ENCODE measurements around the gene HS6ST2. TPM values are rescaled to one million over a fixed set of nuclear protein-coding genes. Genes with fewer than 3 reads are reported as not detected.

HS6ST2 gene
- total RNA-seq, 1 donor from 2014 or later: 0.30 TPM

GRCh38 chrX:132860200-132860599, 98.2 kb downstream of the HS6ST2 start:
- Mint-ChIP-seq H3K4me1 (ENCODE audit: low read depth) (peaks cover 17% of the 10 kb centered on the region), H3K9me3 (peaks cover 10% of the 10 kb centered on the region), H3K4me3 (ENCODE audit: low read depth) (no peak overlapping the region), H3K27me3 (ENCODE audit: low read depth) (no peaks in the 10 kb centered on the region), H3K27ac (no peak overlapping the region), H3K36me3 (ENCODE audit: low read depth) (no peaks in the 10 kb centered on the region)
- intact Hi-C loops (cut with micrococcal nuclease): no loop called here
- DNase-seq (ENCODE audit: low spot score): no peak

- no peak for DNase-seq (ENCODE audit: low spot score)
- Mint-ChIP-seq H3K27ac (no peak overlapping the region), H3K9me3 (peaks cover 10% of the 10 kb centered on the region), H3K4me1 (ENCODE audit: low read depth) (peaks cover 17% of the 10 kb centered on the region), H3K36me3 (ENCODE audit: low read depth) (no peaks in the 10 kb centered on the region), H3K27me3 (ENCODE audit: low read depth) (no peaks in the 10 kb centered on the region), H3K4me3 (ENCODE audit: low read depth) (no peak overlapping the region)
- intact Hi-C loops (cut with micrococcal nuclease): no loop called here
These were observed 100.4 kb downstream of the HS6ST2 start for GRCh38 chrX:132858018-132858417.

GRCh38 chrX:132855780-132856341, 102.6 kb downstream of the HS6ST2 start:
- peaks cover 10% of the 10 kb centered on the region for H3K9me3 Mint-ChIP-seq
- no peak for DNase-seq (ENCODE audit: low spot score)
- no peaks in the 10 kb centered on the region for H3K27me3 Mint-ChIP-seq (ENCODE audit: low read depth)
- intact Hi-C loops (cut with micrococcal nuclease): no loop called here
- H3K4me3 Mint-ChIP-seq (ENCODE audit: low read depth): no peak overlapping the region
- peaks cover 17% of the 10 kb centered on the region for H3K4me1 Mint-ChIP-seq (ENCODE audit: low read depth)
- no peaks in the 10 kb centered on the region for H3K36me3 Mint-ChIP-seq (ENCODE audit: low read depth)
- no peak overlapping the region for H3K27ac Mint-ChIP-seq

- Mint-ChIP-seq H3K27me3 (ENCODE audit: low read depth) (no peaks in the 10 kb centered on the region), H3K36me3 (ENCODE audit: low read depth) (no peaks in the 10 kb centered on the region), H3K9me3 (no peaks in the 10 kb centered on the region), H3K4me3 (ENCODE audit: low read depth) (no peak overlapping the region), H3K27ac (no peak overlapping the region), H3K4me1 (ENCODE audit: low read depth) (peaks cover 5% of the 10 kb centered on the region)
- DNase-seq (ENCODE audit: low spot score): no peak
- intact Hi-C loops (cut with micrococcal nuclease): no loop called here
These were observed 105.4 kb downstream of the HS6ST2 start for GRCh38 chrX:132853040-132853439.

GRCh38 chrX:132848296-132848970, 110.0 kb downstream of the HS6ST2 start:
- no peak for DNase-seq (ENCODE audit: low spot score)
- H3K36me3 Mint-ChIP-seq (ENCODE audit: low read depth): no peaks in the 10 kb centered on the region
- no peaks in the 10 kb centered on the region for H3K27me3 Mint-ChIP-seq (ENCODE audit: low read depth)
- H3K4me1 Mint-ChIP-seq (ENCODE audit: low read depth): no peaks in the 10 kb centered on the region
- H3K4me3 Mint-ChIP-seq (ENCODE audit: low read depth): no peak overlapping the region
- intact Hi-C loops (cut with micrococcal nuclease): no loop called here
- no peaks in the 10 kb centered on the region for H3K9me3 Mint-ChIP-seq
- H3K27ac Mint-ChIP-seq: no peak overlapping the region

GRCh38 chrX:132843363-132843762, 115.1 kb downstream of the HS6ST2 start:
- peaks cover 3% of the 10 kb centered on the region for H3K27me3 Mint-ChIP-seq (ENCODE audit: low read depth)
- intact Hi-C loops (cut with micrococcal nuclease): no loop called here
- no peaks in the 10 kb centered on the region for H3K4me1 Mint-ChIP-seq (ENCODE audit: low read depth)
- H3K27ac Mint-ChIP-seq: no peak overlapping the region
- no peaks in the 10 kb centered on the region for H3K9me3 Mint-ChIP-seq
- DNase-seq (ENCODE audit: low spot score): no peak
- no peaks in the 10 kb centered on the region for H3K36me3 Mint-ChIP-seq (ENCODE audit: low read depth)
- no peak overlapping the region for H3K4me3 Mint-ChIP-seq (ENCODE audit: low read depth)

- no peak overlapping the region for H3K27ac Mint-ChIP-seq
- no peaks in the 10 kb centered on the region for H3K4me1 Mint-ChIP-seq (ENCODE audit: low read depth)
- H3K4me3 Mint-ChIP-seq (ENCODE audit: low read depth): no peak overlapping the region
- peaks cover 3% of the 10 kb centered on the region for H3K27me3 Mint-ChIP-seq (ENCODE audit: low read depth)
- no peaks in the 10 kb centered on the region for H3K36me3 Mint-ChIP-seq (ENCODE audit: low read depth)
- no peak for DNase-seq (ENCODE audit: low spot score)
- intact Hi-C loops (cut with micrococcal nuclease): no loop called here
- no peaks in the 10 kb centered on the region for H3K9me3 Mint-ChIP-seq
These were observed 115.8 kb downstream of the HS6ST2 start for GRCh38 chrX:132842460-132843238.

GRCh38 chrX:132837967-132838366, 120.5 kb downstream of the HS6ST2 start:
- Mint-ChIP-seq H3K4me3 (ENCODE audit: low read depth) (no peak overlapping the region), H3K36me3 (ENCODE audit: low read depth) (no peaks in the 10 kb centered on the region), H3K27me3 (ENCODE audit: low read depth) (peaks cover 3% of the 10 kb centered on the region), H3K9me3 (no peaks in the 10 kb centered on the region), H3K27ac (no peak overlapping the region), H3K4me1 (ENCODE audit: low read depth) (no peaks in the 10 kb centered on the region)
- no peak for DNase-seq (ENCODE audit: low spot score)
- intact Hi-C loops (cut with micrococcal nuclease): no loop called here

GRCh38 chrX:132837126-132837525, 121.3 kb downstream of the HS6ST2 start:
- intact Hi-C loops (cut with micrococcal nuclease): no loop called here
- Mint-ChIP-seq H3K9me3 (no peaks in the 10 kb centered on the region), H3K27ac (no peak overlapping the region), H3K4me3 (ENCODE audit: low read depth) (no peak overlapping the region), H3K36me3 (ENCODE audit: low read depth) (no peaks in the 10 kb centered on the region), H3K4me1 (ENCODE audit: low read depth) (no peaks in the 10 kb centered on the region), H3K27me3 (ENCODE audit: low read depth) (peaks cover 3% of the 10 kb centered on the region)
- no peak for DNase-seq (ENCODE audit: low spot score)

- H3K4me1 Mint-ChIP-seq (ENCODE audit: low read depth): no peaks in the 10 kb centered on the region
- intact Hi-C loops (cut with micrococcal nuclease): no loop called here
- H3K9me3 Mint-ChIP-seq: no peaks in the 10 kb centered on the region
- no peak for DNase-seq (ENCODE audit: low spot score)
- H3K27ac Mint-ChIP-seq: no peak overlapping the region
- no peak overlapping the region for H3K4me3 Mint-ChIP-seq (ENCODE audit: low read depth)
- no peaks in the 10 kb centered on the region for H3K36me3 Mint-ChIP-seq (ENCODE audit: low read depth)
- H3K27me3 Mint-ChIP-seq (ENCODE audit: low read depth): peaks cover 3% of the 10 kb centered on the region
These were observed 122.0 kb downstream of the HS6ST2 start for GRCh38 chrX:132836471-132836870.

- Mint-ChIP-seq H3K4me3 (ENCODE audit: low read depth) (no peak overlapping the region), H3K27me3 (ENCODE audit: low read depth) (no peaks in the 10 kb centered on the region), H3K27ac (no peak overlapping the region), H3K4me1 (ENCODE audit: low read depth) (no peaks in the 10 kb centered on the region), H3K9me3 (no peaks in the 10 kb centered on the region), H3K36me3 (ENCODE audit: low read depth) (no peaks in the 10 kb centered on the region)
- no peak for DNase-seq (ENCODE audit: low spot score)
- intact Hi-C loops (cut with micrococcal nuclease): no loop called here
These were observed 123.7 kb downstream of the HS6ST2 start for GRCh38 chrX:132834741-132835140.

GRCh38 chrX:132834109-132834508, 124.3 kb downstream of the HS6ST2 start:
- Mint-ChIP-seq H3K36me3 (ENCODE audit: low read depth) (no peaks in the 10 kb centered on the region), H3K27ac (no peak overlapping the region), H3K27me3 (ENCODE audit: low read depth) (no peaks in the 10 kb centered on the region), H3K4me3 (ENCODE audit: low read depth) (no peak overlapping the region), H3K9me3 (no peaks in the 10 kb centered on the region), H3K4me1 (ENCODE audit: low read depth) (no peaks in the 10 kb centered on the region)
- intact Hi-C loops (cut with micrococcal nuclease): no loop called here
- DNase-seq (ENCODE audit: low spot score): no peak

GRCh38 chrX:132833373-132833772, 125.1 kb downstream of the HS6ST2 start:
- H3K4me3 Mint-ChIP-seq (ENCODE audit: low read depth): no peak overlapping the region
- no peak overlapping the region for H3K27ac Mint-ChIP-seq
- H3K27me3 Mint-ChIP-seq (ENCODE audit: low read depth): no peaks in the 10 kb centered on the region
- H3K9me3 Mint-ChIP-seq: no peaks in the 10 kb centered on the region
- no peak for DNase-seq (ENCODE audit: low spot score)
- no peaks in the 10 kb centered on the region for H3K4me1 Mint-ChIP-seq (ENCODE audit: low read depth)
- intact Hi-C loops (cut with micrococcal nuclease): no loop called here
- no peaks in the 10 kb centered on the region for H3K36me3 Mint-ChIP-seq (ENCODE audit: low read depth)
